Measurements from ENCODE around the gene AOPEP.

AOPEP gene

DNA sequence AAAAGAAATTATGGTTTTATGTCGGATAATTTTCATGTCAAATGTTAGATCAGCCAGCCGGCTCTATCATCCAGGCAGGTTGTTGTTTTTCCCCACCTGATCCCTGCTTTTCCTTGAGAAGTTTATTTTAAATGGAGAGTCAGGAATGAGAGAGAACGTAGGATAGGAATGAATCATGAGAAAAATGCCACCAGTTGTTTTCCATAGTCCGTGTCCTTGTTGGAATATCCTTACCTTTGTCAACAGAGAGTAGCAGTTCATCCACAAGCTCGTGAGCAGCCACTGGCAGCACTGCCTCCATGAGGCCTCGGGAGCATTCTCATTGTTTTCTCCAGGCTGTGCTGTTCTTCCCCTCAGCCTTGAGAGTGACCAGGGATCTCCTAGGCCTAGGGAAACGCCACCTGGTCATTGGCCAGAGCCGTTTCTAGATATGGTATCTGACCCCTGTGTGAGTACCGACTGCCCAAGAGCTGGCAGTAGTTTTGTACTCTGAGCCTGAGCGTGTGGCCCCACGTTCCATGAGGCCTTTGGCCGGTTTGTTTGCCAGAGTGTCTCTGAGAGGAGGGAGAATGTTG, 297.7 kb downstream of the AOPEP start:
- peak overlapping the region; percentile 86 for H3K27ac ChIP-seq (ENCODE audit: low read depth, low read length)
- no peaks in the 10 kb centered on the region for H3K27me3 ChIP-seq (ENCODE audit: control insufficient read depth, insufficient read depth, low read length)
- H3K9ac ChIP-seq (ENCODE audit: low read length), result no peak overlapping the region
- H3K4me1 ChIP-seq (ENCODE audit: control insufficient read depth, insufficient read depth, low read length), result peaks cover 72% of the 10 kb centered on the region
- H3K4me3 ChIP-seq (ENCODE audit: low read length), result peak overlapping the region; percentile 25
- peaks cover 5% of the 10 kb centered on the region for H3K36me3 ChIP-seq (ENCODE audit: control insufficient read depth, insufficient read depth, low read length)

DNA sequence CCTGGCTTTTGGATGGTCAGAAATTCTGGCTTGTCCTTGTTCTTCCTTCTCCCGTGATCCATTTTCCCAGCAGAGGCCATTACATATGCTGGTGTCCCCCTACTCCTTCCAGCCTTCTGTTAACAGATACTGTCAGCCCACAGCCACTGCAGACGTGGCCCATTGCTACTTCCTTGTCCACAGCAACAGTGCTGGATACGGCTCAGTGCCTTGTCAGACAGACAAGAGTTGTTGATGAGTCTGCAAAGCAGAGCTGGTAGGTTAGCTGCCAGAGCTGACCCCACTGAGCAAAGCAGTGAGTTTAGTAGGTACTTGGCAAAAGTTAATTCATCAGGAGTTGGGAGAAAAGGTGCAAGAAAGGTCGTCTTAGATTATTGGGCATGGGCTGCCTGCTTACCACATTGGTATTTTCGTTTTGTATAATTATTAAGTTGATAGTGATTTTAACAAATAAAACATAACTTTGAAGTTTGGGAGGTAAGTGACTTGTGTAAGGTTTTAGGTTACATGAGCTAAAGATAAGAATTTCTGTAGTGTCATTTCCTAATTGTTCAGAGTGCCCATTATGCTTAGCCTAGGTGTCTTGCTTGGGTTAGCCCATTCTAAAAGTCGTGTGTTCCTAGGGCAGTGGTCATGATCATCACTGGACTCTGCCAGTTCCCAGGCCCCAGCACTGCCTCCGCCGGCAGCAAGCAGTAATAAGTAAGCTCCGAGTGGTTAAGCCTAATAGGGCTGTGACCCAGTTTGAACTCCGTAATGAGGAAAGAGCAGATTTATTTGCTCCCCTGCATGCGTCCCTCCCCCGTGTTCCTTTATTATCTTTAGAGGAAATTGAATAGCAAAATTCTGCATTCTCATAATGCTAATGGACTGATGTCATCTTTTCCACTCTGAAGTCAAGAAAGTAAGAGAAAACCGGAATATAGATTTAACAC, 299.0 kb downstream of the AOPEP start:
- H3K4me3 ChIP-seq (ENCODE audit: low read length), result peak overlapping the region; percentile 35
- H3K9ac ChIP-seq (ENCODE audit: low read length), result no peak overlapping the region
- no peaks in the 10 kb centered on the region for H3K27me3 ChIP-seq (ENCODE audit: control insufficient read depth, insufficient read depth, low read length)
- peak overlapping the region; percentile 67 for H3K27ac ChIP-seq (ENCODE audit: low read depth, low read length)
- no peaks in the 10 kb centered on the region for H3K36me3 ChIP-seq (ENCODE audit: control insufficient read depth, insufficient read depth, low read length)
- peaks cover 71% of the 10 kb centered on the region for H3K4me1 ChIP-seq (ENCODE audit: control insufficient read depth, insufficient read depth, low read length)

DNA sequence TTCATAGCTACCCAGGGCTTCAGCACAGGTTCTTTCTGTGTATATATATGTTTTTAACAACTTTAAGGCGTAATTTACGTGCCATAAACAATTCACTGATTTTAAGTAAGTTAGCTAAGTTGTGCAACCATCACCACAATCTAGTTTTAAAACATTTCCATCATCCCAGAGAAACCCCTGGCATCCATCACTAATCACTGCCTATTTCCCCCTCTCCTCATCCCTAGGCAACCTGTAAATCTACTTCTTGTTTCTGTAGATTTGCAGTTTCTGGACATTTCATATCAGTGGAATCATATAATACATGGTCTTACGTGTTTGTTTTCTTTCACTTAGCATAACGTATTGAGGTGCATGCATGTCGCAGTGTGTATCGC, 299.6 kb downstream of the AOPEP start:
- Histone ChIP-seq H3K9ac (ENCODE audit: low read length) (no peak overlapping the region), H3K36me3 (ENCODE audit: control insufficient read depth, insufficient read depth, low read length) (no peaks in the 10 kb centered on the region), H3K27ac (ENCODE audit: low read depth, low read length) (peak overlapping the region; percentile 67), H3K4me3 (ENCODE audit: low read length) (no peak overlapping the region), H3K27me3 (ENCODE audit: control insufficient read depth, insufficient read depth, low read length) (no peaks in the 10 kb centered on the region), H3K4me1 (ENCODE audit: control insufficient read depth, insufficient read depth, low read length) (peaks cover 76% of the 10 kb centered on the region)

DNA sequence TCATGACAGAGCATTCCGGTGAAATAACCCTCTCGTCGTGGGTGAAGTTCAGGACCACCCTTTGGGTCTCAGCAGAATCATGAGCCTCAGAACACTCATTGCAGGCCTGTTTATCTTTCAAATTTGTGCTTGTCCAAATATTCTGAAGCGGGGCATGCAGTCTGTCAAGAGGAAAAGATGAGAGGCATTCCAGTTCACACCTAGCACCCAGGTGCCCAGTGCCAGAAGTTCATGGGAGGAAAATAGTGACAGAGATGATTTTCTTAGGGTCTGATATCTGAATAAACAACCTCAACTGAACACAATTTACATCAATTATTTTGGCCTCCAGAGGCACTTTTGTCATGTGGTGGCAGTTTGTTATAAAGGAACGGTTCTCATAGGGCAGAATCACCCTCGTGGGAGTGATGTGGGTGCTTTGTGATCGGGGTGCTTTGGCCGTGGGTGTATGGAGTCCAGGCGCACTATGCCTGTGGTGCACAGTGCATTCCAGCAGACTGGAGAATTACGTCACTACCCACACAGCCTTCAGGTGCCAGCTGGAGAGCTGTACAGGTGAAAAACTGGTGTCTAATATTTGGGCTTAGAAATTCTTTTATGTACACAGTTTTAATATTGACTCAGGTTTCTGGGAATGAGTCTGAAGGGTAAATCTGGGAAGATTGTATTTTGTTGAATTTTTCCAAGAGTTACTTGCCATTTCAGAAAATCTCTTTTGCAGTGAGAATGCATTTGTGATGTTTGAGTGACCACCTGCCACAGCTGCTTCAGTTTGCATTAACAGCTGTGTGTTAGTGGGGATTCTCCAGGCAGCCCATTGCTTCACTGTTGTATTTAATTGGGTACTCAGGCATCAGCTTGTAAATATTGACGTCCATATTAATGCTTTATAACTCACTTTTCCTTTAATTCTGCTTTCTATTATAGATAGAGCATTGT, 301.7 kb downstream of the AOPEP start:
- no peak overlapping the region for H3K9ac ChIP-seq (ENCODE audit: low read length)
- no peaks in the 10 kb centered on the region for H3K36me3 ChIP-seq (ENCODE audit: control insufficient read depth, insufficient read depth, low read length)
- H3K27ac ChIP-seq (ENCODE audit: low read depth, low read length), result peak overlapping the region; percentile 62
- H3K4me3 ChIP-seq (ENCODE audit: low read length), result no peak overlapping the region
- H3K27me3 ChIP-seq (ENCODE audit: control insufficient read depth, insufficient read depth, low read length), result no peaks in the 10 kb centered on the region
- peaks cover 80% of the 10 kb centered on the region for H3K4me1 ChIP-seq (ENCODE audit: control insufficient read depth, insufficient read depth, low read length)

DNA sequence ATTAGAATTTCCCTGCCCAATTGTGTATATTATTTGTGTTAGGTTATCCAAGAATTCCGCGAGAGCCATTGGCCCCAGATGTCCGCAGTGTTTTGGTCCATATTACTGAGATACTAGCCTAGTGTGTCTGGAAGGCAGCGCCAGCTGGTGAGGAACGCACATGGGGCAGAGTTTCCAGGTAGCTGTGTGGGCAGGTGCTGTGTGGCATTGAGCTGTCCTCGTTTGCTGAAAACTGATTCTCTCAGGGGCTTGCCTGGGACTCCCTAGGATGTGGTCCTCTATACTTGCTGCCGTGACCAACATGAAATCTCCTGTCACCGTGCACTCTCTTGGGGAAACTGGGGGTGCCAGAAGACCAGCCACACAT, 302.3 kb downstream of the AOPEP start:
- no peaks in the 10 kb centered on the region for H3K27me3 ChIP-seq (ENCODE audit: control insufficient read depth, insufficient read depth, low read length)
- H3K36me3 ChIP-seq (ENCODE audit: control insufficient read depth, insufficient read depth, low read length), result no peaks in the 10 kb centered on the region
- H3K27ac ChIP-seq (ENCODE audit: low read depth, low read length), result peak overlapping the region; percentile 62
- no peak overlapping the region for H3K9ac ChIP-seq (ENCODE audit: low read length)
- no peak overlapping the region for H3K4me3 ChIP-seq (ENCODE audit: low read length)
- peaks cover 77% of the 10 kb centered on the region for H3K4me1 ChIP-seq (ENCODE audit: control insufficient read depth, insufficient read depth, low read length)

DNA sequence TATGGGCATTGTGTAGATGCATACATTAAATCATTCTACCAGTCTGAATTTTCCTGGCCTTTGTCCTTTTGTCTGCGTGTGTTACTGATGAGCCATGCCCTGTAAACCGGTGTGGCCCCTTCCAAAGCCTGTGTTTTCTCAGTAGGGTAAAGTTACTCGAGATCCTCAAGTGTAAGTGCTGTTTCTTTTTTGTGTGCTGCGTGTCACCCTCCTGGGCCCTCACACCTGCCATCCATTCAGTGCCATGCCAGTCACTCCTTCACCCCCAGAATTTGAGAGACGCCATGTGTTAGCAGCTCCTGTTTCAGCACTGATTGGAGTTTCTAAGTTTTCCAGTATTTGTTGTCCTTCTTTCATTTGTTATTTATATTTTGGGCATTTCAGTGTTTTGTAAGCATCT, 302.8 kb downstream of the AOPEP start:
- H3K36me3 ChIP-seq (ENCODE audit: control insufficient read depth, insufficient read depth, low read length), result no peaks in the 10 kb centered on the region
- H3K4me1 ChIP-seq (ENCODE audit: control insufficient read depth, insufficient read depth, low read length), result peaks cover 76% of the 10 kb centered on the region
- H3K27me3 ChIP-seq (ENCODE audit: control insufficient read depth, insufficient read depth, low read length), result no peaks in the 10 kb centered on the region
- no peak overlapping the region for H3K9ac ChIP-seq (ENCODE audit: low read length)
- H3K27ac ChIP-seq (ENCODE audit: low read depth, low read length), result peak overlapping the region; percentile 62
- H3K4me3 ChIP-seq (ENCODE audit: low read length), result no peak overlapping the region

DNA sequence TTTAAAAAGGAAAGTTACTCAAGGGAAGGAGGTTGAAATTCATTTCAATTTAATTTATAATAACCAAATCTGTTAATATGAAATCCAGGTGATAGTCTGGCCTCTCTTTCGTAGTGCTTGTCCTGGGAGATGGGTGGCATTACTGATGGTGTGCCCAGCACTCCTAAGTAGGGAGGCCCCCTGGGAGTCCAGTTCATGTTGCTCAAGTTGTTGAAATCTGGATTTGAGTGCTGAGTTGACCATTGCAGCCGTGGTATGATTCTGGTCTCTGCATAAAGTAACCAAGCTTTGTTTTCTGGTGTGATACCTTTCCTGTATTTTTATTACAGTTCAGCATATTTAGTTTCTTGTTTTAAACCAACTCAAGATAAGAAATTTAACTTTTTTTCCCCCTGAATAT, 303.2 kb downstream of the AOPEP start:
- Histone ChIP-seq H3K4me1 (ENCODE audit: control insufficient read depth, insufficient read depth, low read length) (peaks cover 72% of the 10 kb centered on the region), H3K27ac (ENCODE audit: low read depth, low read length) (peak overlapping the region; percentile 62), H3K9ac (ENCODE audit: low read length) (no peak overlapping the region)

DNA sequence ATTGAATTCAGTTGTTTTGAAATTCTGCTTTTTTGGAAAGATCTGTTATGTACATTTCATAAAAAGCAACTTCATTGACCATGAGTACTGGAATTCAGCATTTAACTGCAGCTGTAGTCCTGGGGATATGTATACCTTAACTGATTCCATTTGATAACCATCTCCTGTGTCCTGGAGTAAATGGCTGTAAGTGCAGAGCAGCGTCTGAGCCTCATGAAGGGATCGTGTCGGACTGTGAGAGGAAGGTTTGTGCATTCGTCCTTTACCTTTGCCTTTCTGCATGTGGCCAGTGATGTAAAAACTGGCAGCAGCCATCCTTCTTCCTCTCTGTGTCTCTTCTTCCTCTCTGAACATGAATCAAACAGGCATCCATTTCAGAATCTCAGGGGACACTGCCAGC, 303.8 kb downstream of the AOPEP start:
- Histone ChIP-seq H3K27me3 (ENCODE audit: control insufficient read depth, insufficient read depth, low read length) (no peaks in the 10 kb centered on the region), H3K9ac (ENCODE audit: low read length) (no peak overlapping the region), H3K4me1 (ENCODE audit: control insufficient read depth, insufficient read depth, low read length) (peaks cover 66% of the 10 kb centered on the region), H3K4me3 (ENCODE audit: low read length) (no peak overlapping the region), H3K36me3 (ENCODE audit: control insufficient read depth, insufficient read depth, low read length) (no peaks in the 10 kb centered on the region), H3K27ac (ENCODE audit: low read depth, low read length) (peak overlapping the region; percentile 38)

More for the DNA sequence above, 303.2 kb downstream of the AOPEP start:
- no peaks in the 10 kb centered on the region for H3K27me3 ChIP-seq (ENCODE audit: control insufficient read depth, insufficient read depth, low read length)
- no peaks in the 10 kb centered on the region for H3K36me3 ChIP-seq (ENCODE audit: control insufficient read depth, insufficient read depth, low read length)
- no peak overlapping the region for H3K4me3 ChIP-seq (ENCODE audit: low read length)

DNA sequence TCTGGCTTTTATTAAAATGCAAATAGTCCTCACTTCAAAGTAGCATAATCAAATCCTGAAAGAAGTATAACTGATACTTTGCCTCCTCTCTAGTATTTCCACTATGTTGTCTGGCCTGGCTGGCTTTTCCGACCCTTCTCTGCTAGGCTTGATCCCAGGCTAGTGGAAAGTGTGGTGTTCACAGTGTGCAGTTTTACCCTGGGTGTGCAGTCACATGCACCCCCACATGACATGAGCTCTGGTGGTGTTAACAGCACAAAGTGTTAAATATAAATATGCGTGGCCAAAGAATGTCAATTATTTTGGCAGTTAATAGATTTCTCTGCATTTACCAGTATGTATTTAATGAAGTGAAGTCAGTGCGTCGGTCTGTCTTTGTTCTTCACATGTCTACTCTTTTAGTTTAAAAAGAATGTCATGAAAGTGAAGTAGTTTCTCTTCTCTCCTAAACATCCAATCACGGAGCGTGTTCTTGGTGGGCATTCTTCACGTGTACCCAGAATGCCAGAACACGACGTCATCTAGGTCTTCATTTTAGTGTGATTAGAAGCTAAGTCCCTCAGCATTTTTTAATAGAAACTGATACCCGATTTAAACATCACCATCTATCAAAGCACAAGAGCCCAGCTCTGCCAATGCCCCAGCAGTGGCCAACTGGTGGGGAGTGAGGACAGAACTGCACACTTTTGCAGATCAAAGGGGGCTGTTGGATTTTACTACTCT, 304.6 kb downstream of the AOPEP start:
- H3K27me3 ChIP-seq (ENCODE audit: control insufficient read depth, insufficient read depth, low read length), result no peaks in the 10 kb centered on the region
- peaks cover 66% of the 10 kb centered on the region for H3K4me1 ChIP-seq (ENCODE audit: control insufficient read depth, insufficient read depth, low read length)
- no peak overlapping the region for H3K9ac ChIP-seq (ENCODE audit: low read length)
- peak overlapping the region; percentile 38 for H3K27ac ChIP-seq (ENCODE audit: low read depth, low read length)
- no peaks in the 10 kb centered on the region for H3K36me3 ChIP-seq (ENCODE audit: control insufficient read depth, insufficient read depth, low read length)
- no peak overlapping the region for H3K4me3 ChIP-seq (ENCODE audit: low read length)

DNA sequence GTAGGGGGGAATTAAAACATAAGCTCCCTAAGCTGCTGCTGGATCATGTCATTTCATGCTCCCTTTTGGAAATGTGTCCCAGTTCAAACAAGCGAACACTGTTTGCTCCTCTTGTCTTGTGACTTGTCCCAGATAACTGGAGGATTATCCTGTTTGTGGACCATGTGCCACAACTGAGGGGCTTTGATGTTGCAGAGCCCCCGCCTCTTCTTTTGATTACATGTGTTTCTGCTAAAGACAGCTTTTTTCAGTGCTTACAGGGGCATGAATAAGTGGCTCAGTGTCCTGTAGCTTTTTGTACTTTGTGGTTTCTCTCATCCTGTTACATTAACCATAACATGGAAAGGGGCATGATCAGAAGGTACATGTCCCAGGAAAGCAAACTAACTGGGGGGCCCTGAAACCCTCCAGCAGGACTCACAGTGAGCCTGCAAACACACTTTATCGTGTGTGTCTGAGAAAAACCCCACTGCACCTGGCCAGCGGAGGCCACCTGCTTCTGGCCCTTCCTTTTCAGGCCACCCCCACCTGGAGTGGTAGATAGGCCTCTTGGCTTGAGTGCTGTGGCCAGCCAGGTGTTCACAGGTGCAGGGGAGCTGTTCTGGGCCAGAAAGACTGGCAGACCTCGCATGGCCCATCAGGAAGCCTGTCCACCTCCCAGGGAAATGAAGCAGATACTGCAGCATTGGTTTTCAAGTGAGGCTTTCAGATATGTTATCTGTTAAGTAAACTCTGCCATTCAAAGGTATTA, 305.4 kb downstream of the AOPEP start:
- H3K9ac ChIP-seq (ENCODE audit: low read length), result no peak overlapping the region
- H3K36me3 ChIP-seq (ENCODE audit: control insufficient read depth, insufficient read depth, low read length), result no peaks in the 10 kb centered on the region
- no peak overlapping the region for H3K4me3 ChIP-seq (ENCODE audit: low read length)
- H3K4me1 ChIP-seq (ENCODE audit: control insufficient read depth, insufficient read depth, low read length), result peaks cover 67% of the 10 kb centered on the region
- H3K27ac ChIP-seq (ENCODE audit: low read depth, low read length), result peak overlapping the region; percentile 64
- no peaks in the 10 kb centered on the region for H3K27me3 ChIP-seq (ENCODE audit: control insufficient read depth, insufficient read depth, low read length)

DNA sequence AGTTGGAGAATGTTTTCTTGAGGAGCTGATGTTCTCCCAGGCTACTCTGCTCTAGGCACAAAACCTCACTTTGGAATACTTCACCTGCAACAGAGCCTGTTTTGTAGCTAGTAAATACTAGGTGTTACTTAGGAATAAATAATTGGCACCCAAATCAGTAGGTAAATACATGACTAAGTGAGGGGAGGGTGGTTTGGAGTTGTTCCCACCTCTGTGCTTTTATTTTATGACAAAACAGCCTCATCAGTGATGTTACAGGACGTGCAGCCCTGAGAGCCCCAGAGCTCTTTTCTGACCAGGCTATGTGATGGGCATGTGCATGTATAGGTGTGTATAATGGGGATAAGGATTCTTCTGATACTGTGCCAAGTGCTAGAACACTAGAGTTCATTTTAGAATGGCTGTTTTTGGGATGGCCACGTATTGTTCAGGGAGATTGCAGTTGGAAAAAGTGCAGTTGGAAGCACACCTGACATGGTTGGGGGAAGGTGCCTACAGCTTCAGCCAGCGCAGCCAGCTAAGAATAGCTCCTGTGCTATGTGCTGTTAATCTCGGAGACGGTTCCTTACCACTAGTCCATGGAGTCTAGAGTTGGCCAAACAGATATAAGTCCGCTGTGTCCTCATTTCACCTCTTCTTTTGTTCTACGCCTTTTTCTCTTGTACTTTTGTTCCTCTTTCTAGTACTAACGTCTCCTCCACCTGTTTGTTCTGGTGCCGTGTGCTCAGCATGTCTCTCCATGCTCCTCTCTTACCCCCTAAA, 306.3 kb downstream of the AOPEP start:
- Histone ChIP-seq H3K4me1 (ENCODE audit: control insufficient read depth, insufficient read depth, low read length) (peaks cover 70% of the 10 kb centered on the region), H3K27me3 (ENCODE audit: control insufficient read depth, insufficient read depth, low read length) (no peaks in the 10 kb centered on the region), H3K36me3 (ENCODE audit: control insufficient read depth, insufficient read depth, low read length) (no peaks in the 10 kb centered on the region), H3K4me3 (ENCODE audit: low read length) (peak overlapping the region; percentile 25), H3K27ac (ENCODE audit: low read depth, low read length) (peak overlapping the region; percentile 64), H3K9ac (ENCODE audit: low read length) (no peak overlapping the region)

Measured in rectal smooth muscle tissue (tissue), 1 donor.